Neural progenitor cell (in vitro differentiated cells): ENCODE measurements around the gene ESCO1.

Experiments used
- CTCF ChIP-seq: fragments of 200-600 bp; sonication (generic); IDR thresholded peaks from 2 replicates; pipeline ENCODE4 v1.5.1; 2017; ENCODE audit warnings: antibody characterized with exemption, mild to moderate bottlenecking
- EZH2phosphoT487 ChIP-seq: fragments of 200-600 bp; sonication (generic); IDR thresholded peaks from 2 replicates; pipeline ENCODE4 v1.6.1; 2017; ENCODE audit warnings: antibody characterized with exemption

GRCh38 chr18:21479721-21480120 lies 120.8 kb downstream of the ESCO1 start:
- TF ChIP-seq CTCF (no peak), EZH2phosphoT487 (no peak)
